SKM-1 treated with dmso at 0.1 percent for 144 hours (cell line): ENCODE results near the gene GABPB2.

Experiments used
- DNase-seq: peaks from one replicate; lab custom pipeline; 2025; ENCODE audit not compliant: unreplicated experiment; lab: John Stamatoyannopoulos, UW

The GABPB2 gene

DNA sequence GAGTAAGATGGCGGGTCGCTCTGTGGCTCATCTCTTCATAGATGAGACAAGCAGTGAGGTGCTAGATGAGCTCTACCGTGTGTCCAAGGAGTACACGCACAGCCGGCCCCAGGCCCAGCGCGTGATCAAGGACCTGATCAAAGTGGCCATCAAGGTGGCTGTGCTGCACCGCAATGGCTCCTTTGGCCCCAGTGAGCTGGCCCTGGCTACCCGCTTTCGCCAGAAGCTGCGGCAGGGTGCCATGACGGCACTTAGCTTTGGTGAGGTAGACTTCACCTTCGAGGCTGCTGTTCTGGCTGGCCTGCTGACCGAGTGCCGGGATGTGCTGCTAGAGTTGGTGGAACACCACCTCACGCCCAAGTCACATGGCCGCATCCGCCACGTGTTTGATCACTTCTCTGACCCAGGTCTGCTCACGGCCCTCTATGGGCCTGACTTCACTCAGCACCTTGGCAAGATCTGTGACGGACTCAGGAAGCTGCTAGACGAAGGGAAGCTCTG, 88.2 kb downstream of the GABPB2 start:
- DNase-seq = peak; percentile 53

DNA sequence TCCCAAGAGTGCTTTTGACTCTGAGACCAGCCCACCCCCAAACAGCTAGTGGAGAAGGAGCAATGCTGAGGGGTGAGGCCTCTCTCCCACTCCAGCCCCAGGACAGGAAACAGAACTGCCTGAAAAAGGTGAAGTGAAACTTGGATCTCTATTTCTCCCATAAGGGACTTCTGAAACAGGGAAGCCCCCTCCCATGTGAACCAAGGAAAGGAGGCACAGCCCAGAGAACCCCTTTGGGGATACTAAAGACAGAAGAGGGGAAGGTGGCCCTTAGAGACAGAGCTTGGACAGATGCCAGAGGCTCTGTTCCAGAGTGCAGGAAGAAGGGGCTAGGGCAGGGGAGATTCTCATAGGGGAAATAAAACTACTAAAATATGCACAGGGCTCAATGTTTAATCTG, 88.8 kb downstream of the GABPB2 start:
- no peak for DNase-seq

DNA sequence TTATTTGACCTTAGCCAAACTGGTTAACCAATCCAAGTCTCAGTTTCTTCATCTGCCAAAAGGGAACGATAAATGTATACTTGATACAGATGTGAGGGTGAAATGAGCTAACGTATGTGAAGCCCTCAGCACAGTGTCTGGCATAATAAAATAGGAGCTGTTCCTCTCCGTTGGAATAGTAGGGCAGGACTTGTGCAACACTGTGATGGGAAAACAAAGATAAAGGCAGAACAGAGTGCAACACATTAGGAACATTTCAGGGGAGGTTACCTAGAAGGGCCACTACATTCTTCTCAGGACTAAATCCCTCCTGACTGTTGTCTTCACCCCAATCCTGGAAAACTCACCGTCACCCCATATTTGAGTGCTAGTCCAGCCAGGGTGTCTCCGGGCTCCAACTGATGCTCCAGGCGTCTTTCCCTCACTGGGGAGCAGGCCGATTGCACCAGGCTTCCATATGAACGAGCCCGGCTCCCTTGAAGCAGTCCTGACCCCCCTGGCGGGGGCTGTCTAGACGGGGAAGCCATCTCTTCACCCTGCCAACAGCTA, 94.2 kb downstream of the GABPB2 start:
- DNase-seq = no peak

DNA sequence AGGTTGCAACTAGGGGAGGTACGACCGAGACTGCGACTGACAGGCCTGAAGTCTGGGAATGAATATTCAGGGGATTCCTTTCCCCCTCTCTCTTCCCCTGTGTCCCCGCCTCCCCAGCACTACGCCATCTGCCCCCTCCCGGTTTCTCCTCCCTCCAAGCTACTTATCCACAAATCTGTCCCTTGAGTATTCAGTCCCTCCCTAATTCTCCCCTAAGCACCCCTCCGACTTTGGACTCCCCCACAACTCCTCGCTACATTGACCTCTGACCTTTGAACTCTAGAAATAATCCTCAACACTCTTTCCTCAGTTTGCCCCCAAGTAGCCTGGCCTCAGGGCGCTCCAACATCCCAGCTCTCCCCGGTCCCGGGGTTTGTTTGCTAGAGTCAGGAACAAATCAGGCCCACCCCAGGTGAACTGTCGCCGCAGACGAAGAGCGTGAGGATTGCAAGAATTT, 94.7 kb downstream of the GABPB2 start:
- no peak for DNase-seq

DNA sequence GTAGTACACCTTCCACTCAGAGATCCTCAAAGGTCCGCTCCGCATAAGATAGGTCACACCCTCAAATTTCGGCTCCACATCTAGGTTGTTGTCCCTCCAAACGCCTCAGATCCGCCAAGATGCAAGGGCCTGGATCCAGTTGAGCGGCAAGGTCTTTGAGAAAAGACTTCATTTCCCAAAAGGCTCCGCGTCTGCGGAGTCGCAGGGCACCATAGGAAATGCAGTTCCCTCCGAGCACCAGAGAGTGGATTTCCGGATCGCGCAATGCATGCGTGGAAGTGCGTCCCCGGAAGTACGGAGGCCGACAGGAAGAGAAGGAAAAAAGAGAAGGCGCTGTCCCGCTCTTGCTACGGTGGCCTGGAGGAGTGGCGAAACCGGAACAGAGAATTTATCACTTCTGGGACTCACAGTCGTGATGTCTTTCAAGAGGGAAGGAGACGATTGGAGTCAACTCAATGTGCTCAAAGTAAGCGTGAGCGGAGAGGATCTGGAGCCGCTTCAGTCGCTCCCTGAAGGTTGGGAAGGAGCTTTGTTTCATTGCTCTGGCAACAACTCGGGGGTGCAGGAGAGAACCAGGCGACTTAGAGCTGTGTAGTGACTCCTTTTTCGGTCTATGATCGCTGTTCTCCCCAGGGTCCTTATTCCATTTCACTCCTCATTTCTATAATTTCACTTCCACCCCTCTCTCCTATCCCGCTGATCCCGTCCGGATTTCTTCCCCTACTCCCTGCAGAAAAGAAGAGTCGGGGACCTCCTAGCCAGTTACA, 95.4 kb downstream of the GABPB2 start, which contains the start of the genes LYSMD1 and SCNM1:
Gene LYSMD1, minus strand, starts transcription at position 165 of the 767 bp plus-strand sequence. CDS start 644 bp downstream, outside the sequence.
Gene SCNM1, plus strand, starts transcription at position 407 of the 767 bp plus-strand sequence. Its CDS starts 9 bp downstream, at position 416.
- DNase-seq = peak; percentile 100

DNA sequence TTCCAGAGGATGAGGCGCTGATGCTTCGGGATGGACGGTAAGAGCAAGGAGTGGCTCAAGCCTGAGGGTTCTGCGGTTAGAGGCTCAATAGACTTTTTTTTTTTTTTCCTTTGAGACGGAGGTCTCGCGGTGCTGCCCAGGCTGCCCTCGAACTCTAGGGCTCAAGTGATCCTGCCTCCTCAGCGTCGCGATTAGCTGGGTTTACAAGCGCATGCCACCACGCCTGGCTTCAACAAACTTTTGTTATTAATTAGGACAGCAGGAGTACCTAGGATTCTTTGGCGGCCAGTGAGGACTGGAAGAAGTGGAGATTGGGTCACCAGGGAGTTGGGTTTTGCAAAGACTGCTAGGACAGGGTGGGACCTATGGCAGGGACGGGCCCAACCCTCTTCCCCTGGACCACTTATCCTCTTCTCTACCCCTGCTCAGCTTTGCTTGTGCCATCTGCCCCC, 96.0 kb downstream of the GABPB2 start:
- no peak for DNase-seq

DNA sequence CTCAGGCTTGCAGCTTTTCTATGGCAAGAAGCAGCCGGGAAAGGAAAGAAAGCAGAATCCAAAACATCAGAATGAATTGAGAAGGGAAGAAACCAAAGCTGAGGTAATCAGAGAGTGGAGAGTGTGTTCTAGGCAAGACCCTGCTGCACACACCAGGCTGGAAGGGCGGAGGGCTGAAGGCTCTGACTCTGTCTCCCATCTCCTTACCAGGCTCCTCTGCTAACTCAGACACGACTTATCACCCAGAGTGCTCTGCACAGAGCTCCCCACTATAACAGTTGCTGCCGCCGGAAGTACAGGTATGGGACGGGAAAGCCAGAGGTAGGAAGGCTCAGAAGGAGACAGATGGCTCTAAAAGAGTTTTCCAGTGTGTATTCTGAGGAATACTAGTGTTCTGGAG, 96.6 kb downstream of the GABPB2 start:
- no peak for DNase-seq

DNA sequence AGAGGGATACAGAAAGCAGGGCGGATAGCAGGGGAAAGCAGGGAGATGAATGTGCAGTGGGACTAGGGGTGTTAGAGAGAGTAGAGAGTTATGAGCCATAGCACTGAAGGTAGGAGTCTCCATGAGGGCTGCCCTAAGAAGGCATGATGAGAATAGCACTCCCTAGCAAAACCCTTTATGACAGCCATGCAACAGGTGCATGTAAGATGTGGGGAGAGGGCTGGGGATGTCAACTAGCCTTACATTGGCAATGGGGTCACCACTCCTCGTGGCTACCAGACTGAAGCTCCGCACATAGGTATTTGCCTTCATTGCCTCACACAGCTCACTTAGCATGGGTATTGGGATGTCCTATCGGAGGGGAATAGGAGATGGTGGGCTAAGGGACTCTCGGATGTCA, 100.6 kb downstream of the GABPB2 start:
- DNase-seq = no peak
